IMR-90 (cell line): ENCODE results near the gene PTPRN2. TPM values are rescaled to one million over a fixed set of nuclear protein-coding genes. Genes with fewer than 3 reads are reported as not detected.

Experiments used
- ATAC-seq: fragments of 200-7000 bp; cut with Tn5 transposase; 2 replicates; pipeline ENCODE4 v1.9.1; 2020; ENCODE audit warnings: low read depth, mild to moderate bottlenecking, moderate library complexity
- BruUV-seq: library from RNA; stranded (reverse); fragments of 400-500 nt; replicated peaks from 2 replicates; lab custom pipeline; 2021; lab: Mats Ljungman, UMichigan
- CTCF ChIA-PET: fragments of 300-600 bp; formaldehyde crosslinking; extraction: SDS; loops from one replicate; lab custom pipeline; 2021; ENCODE audit warnings: antibody characterized with exemption; lab: Yijun Ruan, JAX
- POLR2A ChIA-PET: fragments of 300-600 bp; sonication (Branson Sonifier 250); formaldehyde crosslinking; loops from one replicate; lab custom pipeline; 2022; ENCODE audit warnings: antibody characterized with exemption; ENCODE audit not compliant: unreplicated experiment; lab: Charles Lee
- DNase-seq: peaks from one replicate; pipeline ENCODE4 v3.0.0; 2013
- H2AFZ ChIP-seq: replicated peaks from 2 replicates; pipeline ENCODE3; 2013; ENCODE audit warnings: low read length, mild to moderate bottlenecking; ENCODE audit not compliant: poor library complexity
- H2AK5ac ChIP-seq: 2 replicates; pipeline ENCODE4 v1.6.1; 2013; ENCODE audit warnings: low read depth, low read length, inconsistent platforms
- H2AK9ac ChIP-seq: replicated peaks from 2 replicates; pipeline ENCODE3; 2013; ENCODE audit warnings: mild to moderate bottlenecking, low read depth, low read length, moderate library complexity; ENCODE audit not compliant: poor library complexity
- H2BK120ac ChIP-seq: 2 replicates; pipeline ENCODE4 v1.6.1; 2013; ENCODE audit warnings: low read depth, low read length, inconsistent platforms
- H2BK15ac ChIP-seq: 3 replicates; pipeline ENCODE4 v1.6.1; 2013; ENCODE audit warnings: low read depth, low read length, inconsistent platforms
- H2BK20ac ChIP-seq: 2 replicates; pipeline ENCODE4 v1.6.1; 2013; ENCODE audit warnings: low read depth, mild to moderate bottlenecking, inconsistent platforms, low read length, moderate library complexity
- H2BK5ac ChIP-seq: 2 replicates; pipeline ENCODE4 v1.6.1; 2013; ENCODE audit warnings: mild to moderate bottlenecking, low read depth, low read length, inconsistent platforms; ENCODE audit not compliant: poor library complexity, severe bottlenecking
- H3K14ac ChIP-seq: replicated peaks from 2 replicates; pipeline ENCODE4 v1.6.1; 2013; ENCODE audit warnings: low read depth, low read length, inconsistent platforms
- H3K18ac ChIP-seq: 2 replicates; pipeline ENCODE4 v1.6.1; 2013; ENCODE audit warnings: low read depth, low read length, control low read depth
- H3K23ac ChIP-seq: 2 replicates; pipeline ENCODE4 v1.6.1; 2013; ENCODE audit warnings: low read depth, low read length, inconsistent platforms
- H3K27ac ChIP-seq: 2 replicates; pipeline ENCODE4 v1.5.1; 2013; ENCODE audit warnings: mild to moderate bottlenecking, control low read depth, low read length; ENCODE audit not compliant: insufficient read depth
- H3K27me3 ChIP-seq: 2 replicates; pipeline ENCODE4 v1.6.1; 2013; ENCODE audit warnings: low read length; ENCODE audit not compliant: control insufficient read depth, insufficient read depth
- H3K36me3 ChIP-seq: 2 replicates; pipeline ENCODE4 v1.6.1; 2013; ENCODE audit warnings: low read length, mixed read lengths; ENCODE audit not compliant: control insufficient read depth, insufficient read depth
- H3K4ac ChIP-seq: 2 replicates; pipeline ENCODE4 v1.6.1; 2013; ENCODE audit warnings: low read depth, low read length, inconsistent platforms
- H3K4me1 ChIP-seq: 2 replicates; pipeline ENCODE4 v1.6.1; 2013; ENCODE audit warnings: low read length, mixed read lengths; ENCODE audit not compliant: control insufficient read depth, insufficient read depth
- H3K4me2 ChIP-seq: 2 replicates; pipeline ENCODE4 v1.6.1; 2013; ENCODE audit warnings: low read depth, mild to moderate bottlenecking, control low read depth, low read length, moderate library complexity
- H3K4me3 ChIP-seq: 2 replicates; pipeline ENCODE4 v1.5.1; 2013; ENCODE audit warnings: low read depth, mild to moderate bottlenecking, control low read depth, low read length, moderate library complexity; ENCODE audit not compliant: insufficient read depth
- H3K56ac ChIP-seq: 2 replicates; pipeline ENCODE4 v1.6.1; 2013; ENCODE audit warnings: low read length, inconsistent platforms; ENCODE audit not compliant: insufficient read depth; ENCODE audit errors: extremely low read depth
- H3K79me1 ChIP-seq, 2 experiments: 2 replicates each; pipeline ENCODE4 v1.6.1; 2013; ENCODE audit warnings: low read length in 2 of 2, inconsistent platforms in 1 of 2, low read depth in 1 of 2
- H3K9ac ChIP-seq: 2 replicates; pipeline ENCODE4 v1.6.1; 2013; ENCODE audit warnings: low read depth, low read length, control low read depth
- H3K9me1 ChIP-seq: 2 replicates; pipeline ENCODE4 v1.6.1; 2013; ENCODE audit warnings: low read length, inconsistent platforms; ENCODE audit not compliant: insufficient read depth
- H3K9me3 ChIP-seq: 2 replicates; pipeline ENCODE4 v1.6.1; 2013; ENCODE audit warnings: low read length; ENCODE audit not compliant: control insufficient read depth, insufficient read depth
- H4K20me1 ChIP-seq: 2 replicates; pipeline ENCODE4 v1.6.1; 2013; ENCODE audit warnings: low read length, inconsistent platforms; ENCODE audit not compliant: insufficient read depth
- H4K5ac ChIP-seq: 2 replicates; pipeline ENCODE4 v1.6.1; 2013; ENCODE audit warnings: mild to moderate bottlenecking, low read depth, low read length, control low read depth
- H4K8ac ChIP-seq, 2 experiments: 2 replicates each; pipeline ENCODE4 v1.6.1; 2013; ENCODE audit warnings: low read depth in 2 of 2, low read length in 2 of 2, control low read depth in 1 of 2, inconsistent platforms in 1 of 2
- H4K91ac ChIP-seq: 2 replicates; pipeline ENCODE4 v1.6.1; 2013; ENCODE audit warnings: low read depth, low read length, inconsistent platforms; ENCODE audit not compliant: insufficient read depth
- BHLHE40 ChIP-seq: fragments of 150-350 bp; IDR thresholded peaks from 2 replicates; pipeline ENCODE4 v1.6.1; 2016; ENCODE audit warnings: mild to moderate bottlenecking, low read depth, low read length
- CEBPB ChIP-seq: IDR thresholded peaks from 2 replicates; pipeline ENCODE4 v1.6.1; 2012; ENCODE audit warnings: low read depth, low read length, improper control_type of control experiment
- CHD1 ChIP-seq: IDR thresholded peaks from 2 replicates; pipeline ENCODE4 v1.6.1; 2012; ENCODE audit warnings: low read depth, low read length, improper control_type of control experiment
- CTCF ChIP-seq: conservative IDR thresholded peaks from 2 replicates; pipeline ENCODE4 v1.5.1; 2012; ENCODE audit warnings: mild to moderate bottlenecking, low read depth, low read length, improper control_type of control experiment
- FOS ChIP-seq: fragments of 150-350 bp; IDR thresholded peaks from 2 replicates; pipeline ENCODE4 v1.6.1; 2016; ENCODE audit warnings: low read depth, low read length
- MAFK ChIP-seq: IDR thresholded peaks from 2 replicates; pipeline ENCODE4 v1.6.1; 2012; ENCODE audit warnings: low read depth, low read length, improper control_type of control experiment
- MAZ ChIP-seq: IDR thresholded peaks from 2 replicates; pipeline ENCODE4 v1.6.1; 2012; ENCODE audit warnings: low read depth, mild to moderate bottlenecking, low read length, improper control_type of control experiment, moderate library complexity, borderline replicate concordance
- MXI1 ChIP-seq: IDR thresholded peaks from 2 replicates; pipeline ENCODE4 v1.6.1; 2012; ENCODE audit warnings: low read depth, mild to moderate bottlenecking, low read length, moderate library complexity, borderline replicate concordance
- NFE2L2 ChIP-seq: fragments of 150-350 bp; IDR thresholded peaks from 2 replicates; pipeline ENCODE4 v1.6.1; 2016; ENCODE audit warnings: low read depth, mild to moderate bottlenecking, low read length
- POLR2A ChIP-seq: IDR thresholded peaks from 2 replicates; pipeline ENCODE4 v1.6.1; 2012; ENCODE audit warnings: mild to moderate bottlenecking, low read depth, low read length
- RAD21 ChIP-seq: IDR thresholded peaks from 2 replicates; pipeline ENCODE4 v1.6.1; 2012; ENCODE audit warnings: low read length, improper control_type of control experiment
- RCOR1 ChIP-seq: IDR thresholded peaks from 2 replicates; pipeline ENCODE4 v1.6.1; 2012; ENCODE audit warnings: mild to moderate bottlenecking, low read length, improper control_type of control experiment; ENCODE audit not compliant: insufficient replicate concordance
- RFX5 ChIP-seq: IDR thresholded peaks from 2 replicates; pipeline ENCODE4 v1.8.0; 2012; ENCODE audit warnings: low read depth, mild to moderate bottlenecking, low read length, moderate library complexity
- SMC3 ChIP-seq: fragments of 150-350 bp; IDR thresholded peaks from 2 replicates; pipeline ENCODE4 v1.6.1; 2016; ENCODE audit warnings: low read depth, mild to moderate bottlenecking, antibody characterized with exemption, low read length, moderate library complexity
- WGBS, 2 experiments: methylation state at CpG; one replicate each; pipeline versions ENCODE4 v1.1.5 to v1.1.7; 2013; ENCODE audit warnings: missing lambda C conversion rate in 2 of 2; ENCODE audit not compliant: insufficient read length in 1 of 2; ENCODE audit errors: extremely low coverage in 2 of 2; 5-methylcytosine and 5-hydroxymethylcytosine counted together
- dilution Hi-C: fragments of 300-500 bp; cut with HindIII; formaldehyde crosslinking; loops from one replicate; pipeline ENCODE4 v1.14.3; 2018; ENCODE audit warnings: low sequenced_read_pairs; ENCODE audit not compliant: unreplicated experiment
- in situ Hi-C: fragments of 300-500 bp; cut with MboI; formaldehyde crosslinking; loops from 3 replicates; pipeline ENCODE4 v1.14.3; 2019; ENCODE audit warnings: low sequenced_read_pairs, inconsistent platforms, mixed read lengths
- intact Hi-C: fragments of 100-400 bp; cut with micrococcal nuclease; formaldehyde crosslinking; loops from 2 replicates; pipeline ENCODE4 v1.10.0; 2022
- polyA plus RNA-seq, 3 experiments: library from polyadenylated mRNA; depleted of rRNA; stranded (reverse); fragments of >200 nt; gene quantifications; 2 replicates each; pipeline ENCODE4 v1.2.3, GENCODE V29; 2012; ENCODE audit warnings: low replicate concordance in 1 of 3
- total RNA-seq: library from RNA; depleted of rRNA; stranded (reverse); fragments of >200 nt; gene quantifications from 2 replicates; pipeline ENCODE4 v1.2.3, GENCODE V29; 2012
- TF ChIP-seq, protein P1 (sequence below): fragments of 150-350 bp; IDR thresholded peaks from 2 replicates; pipeline ENCODE4 v1.6.1; 2016; ENCODE audit warnings: low read depth, mild to moderate bottlenecking, low read length, moderate library complexity, borderline replicate concordance
- TF ChIP-seq, protein P2 (sequence below): fragments of 150-350 bp; IDR thresholded peaks from 2 replicates; pipeline ENCODE4 v1.6.1; 2017; ENCODE audit warnings: mild to moderate bottlenecking, antibody characterized with exemption, low read length, low read depth

The PTPRN2 gene
- total and polyA plus RNA-seq, 2 of the 4 experiments (the other 2 are of a cell fraction) = 0.03 TPM; not detected in 1

- H2BK15ac ChIP-seq = no peak overlapping the region
- H3K36me3 ChIP-seq = no peaks in the 10 kb centered on the region
- H2AFZ ChIP-seq = no peak overlapping the region
- no peak for DNase-seq
- H3K14ac ChIP-seq = no peak overlapping the region
- BruUV-seq = no TSS peak
- H4K8ac ChIP-seq = no peak overlapping the region
- H4K91ac ChIP-seq = no peak overlapping the region
- H3K9me1 ChIP-seq = no peaks in the 10 kb centered on the region
- H3K27me3 ChIP-seq = no peaks in the 10 kb centered on the region
- no peaks in the 10 kb centered on the region for H3K79me1 ChIP-seq
- CTCF ChIA-PET = no interaction called here
- POLR2A ChIA-PET = no interaction called here
- H4K5ac ChIP-seq = no peak overlapping the region
- H3K23ac ChIP-seq = no peak overlapping the region
- H2BK120ac ChIP-seq = no peak overlapping the region
- H4K20me1 ChIP-seq = no peaks in the 10 kb centered on the region
- H2BK5ac ChIP-seq = no peak overlapping the region
- no peak overlapping the region for H2AK5ac ChIP-seq
- H3K4me2 ChIP-seq = no peak overlapping the region
- no peak for ATAC-seq
- no peak overlapping the region for H2AK9ac ChIP-seq
- no peak overlapping the region for H2BK20ac ChIP-seq
- no peak for TF ChIP-seq RCOR1
- TF ChIP-seq BHLHE40 = no peak
- TF ChIP-seq, protein P1, sequence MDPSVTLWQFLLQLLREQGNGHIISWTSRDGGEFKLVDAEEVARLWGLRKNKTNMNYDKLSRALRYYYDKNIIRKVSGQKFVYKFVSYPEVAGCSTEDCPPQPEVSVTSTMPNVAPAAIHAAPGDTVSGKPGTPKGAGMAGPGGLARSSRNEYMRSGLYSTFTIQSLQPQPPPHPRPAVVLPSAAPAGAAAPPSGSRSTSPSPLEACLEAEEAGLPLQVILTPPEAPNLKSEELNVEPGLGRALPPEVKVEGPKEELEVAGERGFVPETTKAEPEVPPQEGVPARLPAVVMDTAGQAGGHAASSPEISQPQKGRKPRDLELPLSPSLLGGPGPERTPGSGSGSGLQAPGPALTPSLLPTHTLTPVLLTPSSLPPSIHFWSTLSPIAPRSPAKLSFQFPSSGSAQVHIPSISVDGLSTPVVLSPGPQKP = no peak
- no peak for TF ChIP-seq MAFK
- TF ChIP-seq MXI1 = no peak
- no peak for TF ChIP-seq POLR2A
- TF ChIP-seq, protein P2, sequence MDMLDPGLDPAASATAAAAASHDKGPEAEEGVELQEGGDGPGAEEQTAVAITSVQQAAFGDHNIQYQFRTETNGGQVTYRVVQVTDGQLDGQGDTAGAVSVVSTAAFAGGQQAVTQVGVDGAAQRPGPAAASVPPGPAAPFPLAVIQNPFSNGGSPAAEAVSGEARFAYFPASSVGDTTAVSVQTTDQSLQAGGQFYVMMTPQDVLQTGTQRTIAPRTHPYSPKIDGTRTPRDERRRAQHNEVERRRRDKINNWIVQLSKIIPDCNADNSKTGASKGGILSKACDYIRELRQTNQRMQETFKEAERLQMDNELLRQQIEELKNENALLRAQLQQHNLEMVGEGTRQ = no peak
- no peak for TF ChIP-seq RFX5
- no peak for TF ChIP-seq FOS
- TF ChIP-seq NFE2L2 = no peak
- no peak for TF ChIP-seq CTCF
- no peak for TF ChIP-seq CHD1
- TF ChIP-seq RAD21 = no peak
- TF ChIP-seq SMC3 = no peak
- TF ChIP-seq CEBPB = no peak
- TF ChIP-seq MAZ = no peak
- H3K4ac ChIP-seq = no peak overlapping the region
- dilution Hi-C loops = no loop called here
- in situ Hi-C loops = no loop called here
- no peak overlapping the region for H3K56ac ChIP-seq
- H3K4me1 ChIP-seq = no peaks in the 10 kb centered on the region
- H3K18ac ChIP-seq = no peak overlapping the region
- 63% methylated on average over 8 of the region's 19 CpGs; no CpG with 5 or more reads in 1 of the 2 experiments for WGBS, 2 experiments
- peaks cover 65% of the 10 kb centered on the region for H3K9me3 ChIP-seq
- intact Hi-C loops = no loop called here
- no peak overlapping the region for H3K27ac ChIP-seq
- H3K4me3 ChIP-seq = no peak overlapping the region
- no peak overlapping the region for H3K9ac ChIP-seq
Measured at GRCh38 chr7:157544226-157544625, 1043.4 kb downstream of the PTPRN2 start.
